Non-pigmented ciliary epithelial cell (primary cell): ENCODE data around the gene VPS35L.
"Not testable (repeated sequence)": the region's sequence is repeated elsewhere in the genome, so short reads cannot be mapped to it uniquely, and the experiment has no call there.

Source experiments
- DNase-seq: peaks from one replicate; pipeline ENCODE4 v3.0.0-alpha.2; 2010; ENCODE audit warnings: low read depth

VPS35L gene

GRCh38 chr16:19710991-19711545 lies 155.6 kb downstream of the VPS35L start:
- no peak for DNase-seq

GRCh38 chr16:19711643-19712042 lies 156.1 kb downstream of the VPS35L start:
- DNase-seq: no peak

- DNase-seq: no peak
Observed at GRCh38 chr16:19712418-19713058, 157.0 kb downstream of the VPS35L start.

GRCh38 chr16:19713697-19714096 lies 158.2 kb downstream of the VPS35L start:
- no peak for DNase-seq

GRCh38 chr16:19715566-19715965 lies 160.1 kb downstream of the VPS35L start:
- DNase-seq: no peak

GRCh38 chr16:19716183-19716582 lies 160.7 kb downstream of the VPS35L start:
- DNase-seq: no peak

GRCh38 chr16:19716728-19717127 lies 161.2 kb downstream of the VPS35L start:
- DNase-seq: not testable (repeated sequence)

- DNase-seq: no peak
Observed at GRCh38 chr16:19717314-19717713, 161.8 kb downstream of the VPS35L start.

- DNase-seq: no peak
Observed at GRCh38 chr16:19717741-19718623, 162.5 kb downstream of the VPS35L start, which contains the start of the genes IQCK and KNOP1. Gene IQCK (plus strand): TSS chr16:19718271. CDS start chr16:19718307, 36 bp downstream. Gene KNOP1 (minus strand): TSS chr16:19718227. CDS start chr16:19715035, 3,192 bp downstream.

- no peak for DNase-seq
Observed at GRCh38 chr16:19718624-19718965, 163.1 kb downstream of the VPS35L start.

- no peak for DNase-seq
Observed at GRCh38 chr16:19722269-19722952, 166.9 kb downstream of the VPS35L start.

- no peak for DNase-seq
Observed at GRCh38 chr16:19722981-19723380, 167.5 kb downstream of the VPS35L start.

- DNase-seq: no peak
Observed at GRCh38 chr16:19728636-19728965, 173.1 kb downstream of the VPS35L start.

GRCh38 chr16:19733551-19733950 lies 178.0 kb downstream of the VPS35L start:
- no peak for DNase-seq

- no peak for DNase-seq
Observed at GRCh38 chr16:19735074-19735867, 179.8 kb downstream of the VPS35L start.

GRCh38 chr16:19737306-19738038 lies 182.0 kb downstream of the VPS35L start:
- DNase-seq: no peak

- DNase-seq: no peak
Observed at GRCh38 chr16:19741354-19741753, 185.9 kb downstream of the VPS35L start.

GRCh38 chr16:19743816-19744159 lies 188.3 kb downstream of the VPS35L start:
- no peak for DNase-seq

GRCh38 chr16:19744670-19745069 lies 189.2 kb downstream of the VPS35L start:
- no peak for DNase-seq

- no peak for DNase-seq
Observed at GRCh38 chr16:19745286-19746010, 189.9 kb downstream of the VPS35L start.
